MCF 10A (cell line): ENCODE data around the gene NT5DC3. TPM values are rescaled to one million over a fixed set of nuclear protein-coding genes. Genes with fewer than 3 reads are reported as not detected.

Source experiments
- BruUV-seq: library from RNA; stranded (reverse); fragments of 400-500 nt; replicated peaks from 2 replicates; lab custom pipeline; 2021; lab: Mats Ljungman, UMichigan
- CTCF ChIA-PET: fragments of 300-600 bp; sonication (Branson Sonifier 250); formaldehyde crosslinking; extraction: SDS; loops from one replicate; lab custom pipeline; 2021; ENCODE audit warnings: antibody characterized with exemption, inconsistent platforms; lab: Yijun Ruan, JAX
- POLR2A ChIA-PET: fragments of 300-600, 350-650 bp; sonication (Branson Sonifier 250); formaldehyde crosslinking; extraction: SDS; loops from one replicate; lab custom pipeline; 2020; ENCODE audit warnings: antibody characterized with exemption, inconsistent platforms; lab: Yijun Ruan, JAX
- DNase-seq: peaks from one replicate; pipeline ENCODE4 v3.0.0-alpha.2; 2018; ENCODE audit not compliant: unreplicated experiment
- H3K27ac Mint-ChIP-seq: one replicate; pipeline ENCODE4 v1.8.0; 2022; ENCODE audit warnings: mild to moderate bottlenecking, low read depth, mixed read lengths; ENCODE audit not compliant: unreplicated experiment
- H3K27me3 Mint-ChIP-seq: one replicate; pipeline ENCODE4 v1.8.0; 2022; ENCODE audit warnings: mixed read lengths; ENCODE audit not compliant: insufficient read depth, unreplicated experiment
- H3K36me3 Mint-ChIP-seq: one replicate; pipeline ENCODE4 v1.8.0; 2022; ENCODE audit warnings: mild to moderate bottlenecking, moderate library complexity, mixed read lengths; ENCODE audit not compliant: insufficient read depth, unreplicated experiment
- H3K4me1 Mint-ChIP-seq: one replicate; pipeline ENCODE4 v1.8.0; 2022; ENCODE audit warnings: mixed read lengths; ENCODE audit not compliant: insufficient read depth, unreplicated experiment
- H3K4me3 Mint-ChIP-seq: one replicate; pipeline ENCODE4 v1.8.0; 2022; ENCODE audit warnings: mild to moderate bottlenecking, moderate library complexity, mixed read lengths; ENCODE audit not compliant: unreplicated experiment
- H3K9me3 Mint-ChIP-seq: one replicate; pipeline ENCODE4 v1.8.0; 2022; ENCODE audit warnings: mixed read lengths; ENCODE audit not compliant: unreplicated experiment
- CTCF ChIP-seq: fragments of 200-600 bp; IDR thresholded peaks from one replicate; pipeline ENCODE4 v1.8.0; 2022; ENCODE audit warnings: antibody characterized with exemption, mild to moderate bottlenecking; ENCODE audit not compliant: unreplicated experiment
- intact Hi-C: fragments of 100-400 bp; cut with micrococcal nuclease; formaldehyde crosslinking; loops from 2 replicates; pipeline ENCODE4 v1.14.1; 2022
- total RNA-seq: library from RNA; stranded (reverse); gene quantifications from 2 replicates; pipeline ENCODE4 v1.2.3, GENCODE V29; 2022

Gene NT5DC3
- total RNA-seq, 1 experiment from 2014 or later, result 15.1 TPM

DNA sequence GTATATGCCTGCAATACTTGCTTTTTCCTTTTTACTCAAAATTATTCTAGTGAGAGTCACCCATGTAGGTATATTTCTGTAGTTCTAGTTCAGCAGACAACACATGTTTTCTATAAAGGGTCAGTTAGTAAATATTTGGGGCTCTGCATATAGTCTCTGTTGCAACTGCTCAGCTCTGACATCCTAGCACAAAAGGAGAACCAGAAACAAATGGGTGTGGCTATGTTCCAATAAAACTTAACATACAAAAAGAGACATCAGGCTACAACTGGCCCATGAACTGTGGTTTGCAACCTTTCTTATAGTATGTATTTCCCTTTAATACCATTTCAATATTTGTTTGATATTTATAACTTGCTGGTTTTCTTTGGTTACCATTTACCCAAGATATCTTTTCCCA, 11.9 kb downstream of the NT5DC3 start:
- ChIA-PET POLR2A (interaction anchor here (3.1 kb wide), 1 partner anchor 12 kb away, joined by 11 read pairs; the partner anchor contains the start of gene NT5DC3), CTCF (interaction anchor here (0.5 kb wide), 1 partner anchor 252 kb away, joined by 5 read pairs; no protein-coding TSS in a partner anchor)
- Mint-ChIP-seq H3K27me3 (no peaks in the 10 kb centered on the region), H3K9me3 (peaks cover 10% of the 10 kb centered on the region), H3K4me3 (no peak overlapping the region), H3K4me1 (peaks cover 32% of the 10 kb centered on the region), H3K27ac (no peak overlapping the region), H3K36me3 (peaks cover 7% of the 10 kb centered on the region)
- no TSS peak for BruUV-seq
- DNase-seq, result no peak
- no peak for TF ChIP-seq CTCF
- intact Hi-C loops, result no loop called here

DNA sequence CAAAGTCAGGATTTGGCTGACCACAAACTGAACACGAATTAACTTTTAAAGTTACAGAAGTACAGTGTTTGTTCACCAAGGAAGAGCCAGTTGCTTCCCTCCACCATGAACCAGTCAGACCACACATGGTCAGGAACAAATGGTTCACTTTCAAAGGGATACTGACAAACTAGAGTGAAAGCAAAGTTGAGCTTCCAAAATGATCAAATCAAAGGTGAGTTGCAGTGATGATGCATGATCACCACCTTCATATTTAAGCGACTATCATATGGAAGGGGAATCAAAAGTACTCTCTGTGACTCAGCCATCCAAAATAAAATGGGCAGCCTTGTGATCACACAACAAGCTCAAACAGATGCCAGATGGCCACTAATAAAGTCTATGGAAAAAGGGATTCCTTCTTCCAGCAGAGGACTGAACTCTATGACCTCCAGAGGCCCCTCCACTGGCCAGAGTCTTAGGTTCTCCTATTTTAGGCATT, 13.1 kb downstream of the NT5DC3 start:
- no peak for TF ChIP-seq CTCF
- no peak for DNase-seq
- ChIA-PET CTCF (interaction anchor here (0.6 to 1.0 kb wide), 4 partner anchors 9 to 126 kb away, joined by 3 to 4 read pairs (median 4); partner anchors contain the start of gene NT5DC3), POLR2A (interaction anchor here (0.7 to 3.1 kb wide), 5 partner anchors 9 to 23 kb away, joined by 3 to 11 read pairs (median 4); partner anchors contain the start of gene NT5DC3)
- no peak overlapping the region for H3K4me3 Mint-ChIP-seq
- intact Hi-C loops, result no loop called here
- peaks cover 7% of the 10 kb centered on the region for H3K36me3 Mint-ChIP-seq
- no peak overlapping the region for H3K27ac Mint-ChIP-seq
- H3K27me3 Mint-ChIP-seq, result no peaks in the 10 kb centered on the region
- peaks cover 10% of the 10 kb centered on the region for H3K9me3 Mint-ChIP-seq
- peaks cover 22% of the 10 kb centered on the region for H3K4me1 Mint-ChIP-seq
- no TSS peak for BruUV-seq

DNA sequence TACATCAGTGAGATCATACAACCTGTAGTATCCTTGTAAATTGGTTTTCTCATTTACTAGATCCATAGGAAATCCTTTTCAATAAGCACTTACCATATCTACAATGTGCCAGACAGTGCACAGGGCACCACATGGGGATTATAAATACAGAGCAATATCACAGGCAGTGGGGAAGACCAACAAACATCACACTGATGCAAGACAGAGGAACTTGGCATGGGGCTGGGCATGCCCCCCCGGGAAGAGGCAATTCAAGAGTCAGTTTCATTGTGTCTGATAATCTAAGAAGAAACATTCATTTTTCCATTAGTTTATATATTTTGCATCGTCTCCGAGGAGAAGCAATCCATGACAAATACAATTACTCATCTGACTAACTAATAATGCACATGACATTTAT, 16.2 kb downstream of the NT5DC3 start:
- Mint-ChIP-seq H3K9me3 (no peaks in the 10 kb centered on the region), H3K4me3 (no peak overlapping the region), H3K4me1 (peaks cover 34% of the 10 kb centered on the region), H3K36me3 (peaks cover 5% of the 10 kb centered on the region), H3K27ac (no peak overlapping the region), H3K27me3 (no peaks in the 10 kb centered on the region)
- CTCF ChIA-PET, result no interaction called here
- no peak for TF ChIP-seq CTCF
- POLR2A ChIA-PET, result no interaction called here
- intact Hi-C loops, result no loop called here
- DNase-seq, result no peak
- no TSS peak for BruUV-seq

GRCh38 chr12:103824290-103824689, 16.7 kb downstream of the NT5DC3 start:
- Mint-ChIP-seq H3K27me3 (no peaks in the 10 kb centered on the region), H3K36me3 (peaks cover 5% of the 10 kb centered on the region), H3K4me3 (no peak overlapping the region), H3K27ac (no peak overlapping the region), H3K4me1 (peaks cover 29% of the 10 kb centered on the region), H3K9me3 (no peaks in the 10 kb centered on the region)
- ChIA-PET POLR2A (no interaction called here), CTCF (no interaction called here)
- DNase-seq, result no peak
- no TSS peak for BruUV-seq
- intact Hi-C loops, result no loop called here
- TF ChIP-seq CTCF, result no peak
